HepG2 (cell line): ENCODE data around the gene PCDHGA6.
"Not testable (repeated sequence)": the region's sequence is repeated elsewhere in the genome, so short reads cannot be mapped to it uniquely, and the experiment has no call there.

Source experiments
- HDAC2 ChIP-seq: sonication (generic); formaldehyde crosslinking; IDR thresholded peaks from 2 replicates; pipeline ENCODE4 v1.4.0; 2020; ENCODE audit warnings: missing genetic modification reagents
- MZF1 ChIP-seq: sonication (generic); formaldehyde crosslinking; IDR thresholded peaks from 2 replicates; pipeline ENCODE4 v1.8.1; 2023; ENCODE audit warnings: mild to moderate bottlenecking, missing genetic modification reagents, borderline replicate concordance
- TBP ChIP-seq: sonication (generic); formaldehyde crosslinking; IDR thresholded peaks from 2 replicates; pipeline ENCODE4 v1.5.0; 2020; ENCODE audit warnings: missing genetic modification reagents
- TOE1 ChIP-seq: sonication (generic); formaldehyde crosslinking; IDR thresholded peaks from 2 replicates; pipeline ENCODE4 v1.4.0; 2020; ENCODE audit warnings: mild to moderate bottlenecking, missing genetic modification reagents
- ZKSCAN8 ChIP-seq: IDR thresholded peaks from 2 replicates; pipeline ENCODE4 v1.6.1; 2016; ENCODE audit warnings: borderline replicate concordance, missing genetic modification reagents, missing compliant biosample characterization
- ZNF615 ChIP-seq: sonication (generic); formaldehyde crosslinking; IDR thresholded peaks from 2 replicates; pipeline ENCODE4 v1.5.0; 2020; ENCODE audit warnings: mild to moderate bottlenecking, missing genetic modification reagents, borderline replicate concordance
- TF ChIP-seq, protein P1 (sequence below): sonication (generic); formaldehyde crosslinking; IDR thresholded peaks from 2 replicates; pipeline ENCODE4 v1.9.0; 2022; ENCODE audit warnings: low read depth, missing genetic modification reagents

DNA sequence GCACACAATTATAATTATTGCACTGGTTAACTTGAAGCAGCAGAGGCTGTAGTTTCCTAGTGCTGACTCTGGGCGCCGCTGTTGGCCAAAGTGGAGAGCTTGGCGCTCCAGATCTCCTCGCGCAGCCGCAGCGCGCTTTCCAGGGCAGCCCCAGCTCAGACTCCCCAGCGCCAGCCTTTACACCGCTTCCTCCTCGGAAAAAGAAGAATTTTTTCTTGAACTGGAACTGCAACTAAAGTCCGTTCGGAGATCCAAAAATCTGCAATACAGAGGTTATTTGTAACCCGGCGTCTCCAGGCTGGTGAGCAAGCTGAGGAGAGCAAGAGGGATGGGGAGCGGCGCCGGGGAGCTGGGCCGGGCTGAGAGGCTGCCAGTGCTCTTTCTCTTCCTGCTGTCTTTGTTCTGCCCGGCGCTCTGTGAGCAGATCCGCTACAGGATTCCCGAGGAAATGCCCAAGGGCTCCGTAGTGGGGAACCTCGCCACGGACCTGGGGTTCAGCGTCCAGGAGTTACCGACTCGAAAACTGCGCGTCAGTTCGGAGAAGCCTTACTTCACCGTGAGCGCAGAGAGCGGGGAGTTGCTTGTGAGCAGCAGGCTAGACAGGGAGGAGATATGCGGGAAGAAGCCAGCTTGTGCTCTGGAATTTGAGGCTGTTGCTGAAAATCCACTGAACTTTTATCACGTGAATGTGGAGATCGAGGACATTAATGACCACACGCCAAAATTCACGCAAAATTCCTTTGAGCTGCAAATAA, 14.0 kb downstream of the PCDHGA6 start, which contains the start of gene PCDHGB4:
- not testable (repeated sequence) for TF ChIP-seq MZF1, TBP, ZNF615, HDAC2, ZKSCAN8, TOE1 (CRISPR knock-in tag)
- TF ChIP-seq, protein P1, sequence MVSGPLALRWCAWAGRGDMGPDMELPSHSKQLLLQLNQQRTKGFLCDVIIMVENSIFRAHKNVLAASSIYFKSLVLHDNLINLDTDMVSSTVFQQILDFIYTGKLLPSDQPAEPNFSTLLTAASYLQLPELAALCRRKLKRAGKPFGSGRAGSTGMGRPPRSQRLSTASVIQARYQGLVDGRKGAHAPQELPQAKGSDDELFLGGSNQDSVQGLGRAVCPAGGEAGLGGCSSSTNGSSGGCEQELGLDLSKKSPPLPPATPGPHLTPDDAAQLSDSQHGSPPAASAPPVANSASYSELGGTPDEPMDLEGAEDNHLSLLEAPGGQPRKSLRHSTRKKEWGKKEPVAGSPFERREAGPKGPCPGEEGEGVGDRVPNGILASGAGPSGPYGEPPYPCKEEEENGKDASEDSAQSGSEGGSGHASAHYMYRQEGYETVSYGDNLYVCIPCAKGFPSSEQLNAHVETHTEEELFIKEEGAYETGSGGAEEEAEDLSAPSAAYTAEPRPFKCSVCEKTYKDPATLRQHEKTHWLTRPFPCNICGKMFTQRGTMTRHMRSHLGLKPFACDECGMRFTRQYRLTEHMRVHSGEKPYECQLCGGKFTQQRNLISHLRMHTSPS, result not testable (repeated sequence)
